ENCODE data around the gene ST6GALNAC6. TPM values are rescaled to one million over a fixed set of nuclear protein-coding genes. Genes with fewer than 3 reads are reported as not detected.

The ST6GALNAC6 gene
- total and polyA plus RNA-seq, 2 of the 4 experiments (the other 2 are of a cell fraction), result 35.7 to 48.6 TPM

DNA sequence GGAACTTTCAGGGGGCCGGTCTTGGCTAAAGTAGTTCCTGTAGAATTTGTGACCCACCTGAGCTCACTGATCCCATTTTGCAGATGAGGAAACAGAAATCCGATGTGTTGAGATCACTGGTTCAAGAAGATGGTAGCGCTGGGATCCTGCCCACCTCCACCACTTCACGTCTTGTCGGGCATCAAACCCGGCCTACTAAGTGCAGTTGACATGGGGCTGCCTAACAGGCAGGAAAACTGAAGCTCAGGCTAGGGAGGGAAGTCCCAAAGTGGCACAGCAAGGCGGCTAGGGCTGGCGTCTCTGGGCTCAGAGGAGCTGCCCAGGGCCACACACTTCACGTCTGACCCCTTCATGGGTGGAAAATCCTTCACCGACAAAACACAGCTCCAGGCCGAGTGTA lies 44.4 kb downstream of the ST6GALNAC6 start:
- Histone ChIP-seq H3K18ac (ENCODE audit: low read depth, low read length) (peak overlapping the region; percentile 44), H3K4me1 (ENCODE audit: control insufficient read depth, insufficient read depth, low read length) (peaks cover 11% of the 10 kb centered on the region), H2BK120ac (ENCODE audit: low read depth, low read length) (peak overlapping the region; percentile 86), H2BK20ac (ENCODE audit: low read depth, low read length) (peak overlapping the region; percentile 64), H3K4me2 (ENCODE audit: low read depth, low read length) (peak overlapping the region; percentile 10; the same call in 1 of the 2 replicates), H4K5ac (ENCODE audit: low read depth, low read length) (peak overlapping the region; percentile 85), H3K56ac (ENCODE audit: extremely low read depth, insufficient read depth, low read length) (peak overlapping the region; percentile 48), H3K79me1 (ENCODE audit: low read depth in 1 of 2, low read length in 2 of 2) (peaks cover 5 to 40% of the 10 kb centered on the region in 2 experiments; a peak in 3 of 4 replicates), H2AK9ac (replicated peaks; ENCODE audit: low read depth, low read length, poor library complexity) (peak overlapping the region; percentile 98), H2AK5ac (ENCODE audit: low read depth, low read length) (peak overlapping the region; percentile 95), H2BK5ac (ENCODE audit: low read depth, low read length, poor library complexity, severe bottlenecking) (peak overlapping the region; percentile 61), H3K36me3 (ENCODE audit: control insufficient read depth, insufficient read depth, low read length) (peaks cover 12% of the 10 kb centered on the region), H4K91ac (ENCODE audit: insufficient read depth, low read depth, low read length) (peak overlapping the region; percentile 94), H3K14ac (replicated peaks; ENCODE audit: low read depth, low read length) (peak overlapping the region; percentile 85), H4K20me1 (ENCODE audit: insufficient read depth, low read length) (0 out of 2 replicates have a peak, but pooled peaks cover 3% of the 10 kb centered on the region), H2BK15ac (ENCODE audit: low read depth, low read length) (0 out of 3 replicates have a peak overlapping the region, but pooled peaks have one; percentile 79), H4K8ac (ENCODE audit: low read depth in 2 of 2, low read length in 2 of 2) (peak overlapping the region; percentile 92 to 95), H3K23ac (ENCODE audit: low read depth, low read length) (0 out of 2 replicates have a peak overlapping the region, but pooled peaks have one; percentile 13), H3K4me3 (ENCODE audit: insufficient read depth, low read depth, low read length) (no peak overlapping the region), H3K4ac (ENCODE audit: low read depth, low read length) (peak overlapping the region; percentile 81), H3K27ac (ENCODE audit: insufficient read depth, low read length) (peak overlapping the region; percentile 76), H2AFZ (replicated peaks; ENCODE audit: low read length, poor library complexity) (peak overlapping the region; percentile 65), H3K27me3 (ENCODE audit: control insufficient read depth, insufficient read depth, low read length) (no peaks in the 10 kb centered on the region), H3K9me1 (ENCODE audit: insufficient read depth, low read length) (peaks cover 12% of the 10 kb centered on the region), H3K9ac (ENCODE audit: low read depth, low read length) (peak overlapping the region; percentile 30; the same call in 1 of the 2 replicates), H3K9me3 (ENCODE audit: control insufficient read depth, insufficient read depth, low read length) (0 out of 2 replicates have a peak, but pooled peaks cover under 1% of the 10 kb centered on the region)
- TF ChIP-seq NFE2L2 (IDR thresholded peaks at IDR 0.05; ENCODE audit: low read depth, low read length), result no peak
- TF ChIP-seq POLR2A (IDR thresholded peaks at IDR 0.05; ENCODE audit: low read depth, low read length), result no peak
- TF ChIP-seq CTCF (conservative IDR thresholded peaks at IDR 0.05; ENCODE audit: low read depth, low read length), result no peak
- no peak for TF ChIP-seq CHD1 (IDR thresholded peaks at IDR 0.05; ENCODE audit: low read depth, low read length)
- no peak for TF ChIP-seq RFX5 (IDR thresholded peaks at IDR 0.05; ENCODE audit: low read depth, low read length)
- no peak for TF ChIP-seq CEBPB (IDR thresholded peaks at IDR 0.05; ENCODE audit: low read depth, low read length)
- TF ChIP-seq MXI1 (IDR thresholded peaks at IDR 0.05; ENCODE audit: borderline replicate concordance, low read depth, low read length), result no peak
- TF ChIP-seq MAFK (IDR thresholded peaks at IDR 0.05; ENCODE audit: low read depth, low read length), result no peak
- TF ChIP-seq, protein P1, sequence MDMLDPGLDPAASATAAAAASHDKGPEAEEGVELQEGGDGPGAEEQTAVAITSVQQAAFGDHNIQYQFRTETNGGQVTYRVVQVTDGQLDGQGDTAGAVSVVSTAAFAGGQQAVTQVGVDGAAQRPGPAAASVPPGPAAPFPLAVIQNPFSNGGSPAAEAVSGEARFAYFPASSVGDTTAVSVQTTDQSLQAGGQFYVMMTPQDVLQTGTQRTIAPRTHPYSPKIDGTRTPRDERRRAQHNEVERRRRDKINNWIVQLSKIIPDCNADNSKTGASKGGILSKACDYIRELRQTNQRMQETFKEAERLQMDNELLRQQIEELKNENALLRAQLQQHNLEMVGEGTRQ (IDR thresholded peaks at IDR 0.05; ENCODE audit: low read depth, low read length), result no peak
- TF ChIP-seq RAD21 (IDR thresholded peaks at IDR 0.05; ENCODE audit: low read length), result no peak
- TF ChIP-seq BHLHE40 (IDR thresholded peaks at IDR 0.05; ENCODE audit: low read depth, low read length), result no peak
- ChIA-PET CTCF (no interaction called here), POLR2A (ENCODE audit: unreplicated experiment) (interaction anchor here (1.6 kb wide), 1 partner anchor 17 kb away, joined by 6 read pairs; no protein-coding TSS in a partner anchor)
- WGBS, 2 experiments (ENCODE audit: extremely low coverage in 2 of 2, insufficient read length in 1 of 2), result 86% methylated on average over 4 of the region's 11 CpGs; no CpG with 5 or more reads in 1 of the 2 experiments
- DNase-seq, result no peak
- BruUV-seq (replicated peaks), result no TSS peak
- dilution Hi-C loops (cut with HindIII; ENCODE audit: low sequenced_read_pairs, unreplicated experiment), result no loop called here
- in situ Hi-C loops (cut with MboI; ENCODE audit: low sequenced_read_pairs), result no loop called here
- ATAC-seq (ENCODE audit: low read depth), result no peak
- intact Hi-C loops (cut with micrococcal nuclease), result loop anchor here (5.0 kb wide), 1 partner anchor 53 kb away; the partner anchor contains the start of gene FPGS

All from IMR-90 (cell line).